Lower leg skin (tissue), 3 donors: Measurements from ENCODE around the gene ADCY6.

Experiments
- POLR2A ChIP-seq, 2 donors: fragments of 450-650 bp; IDR thresholded peaks; one replicate each; pipeline ENCODE4 v1.6.1; 2016 to 2017; ENCODE audit warnings: antibody characterized with exemption in 2 of 2, mild to moderate bottlenecking in 1 of 2, moderate library complexity in 1 of 2
- TF ChIP-seq, protein P1 (sequence below), 3 donors: fragments of 450-650 bp; IDR thresholded peaks; one replicate each; pipeline ENCODE4 v1.5.1; 2016; ENCODE audit warnings: antibody characterized with exemption in 3 of 3, mild to moderate bottlenecking in 3 of 3, moderate library complexity in 2 of 3

GRCh38 chr12:48811437-48812090 lies 22.7 kb upstream of the ADCY6 start:
- TF ChIP-seq, protein P1, sequence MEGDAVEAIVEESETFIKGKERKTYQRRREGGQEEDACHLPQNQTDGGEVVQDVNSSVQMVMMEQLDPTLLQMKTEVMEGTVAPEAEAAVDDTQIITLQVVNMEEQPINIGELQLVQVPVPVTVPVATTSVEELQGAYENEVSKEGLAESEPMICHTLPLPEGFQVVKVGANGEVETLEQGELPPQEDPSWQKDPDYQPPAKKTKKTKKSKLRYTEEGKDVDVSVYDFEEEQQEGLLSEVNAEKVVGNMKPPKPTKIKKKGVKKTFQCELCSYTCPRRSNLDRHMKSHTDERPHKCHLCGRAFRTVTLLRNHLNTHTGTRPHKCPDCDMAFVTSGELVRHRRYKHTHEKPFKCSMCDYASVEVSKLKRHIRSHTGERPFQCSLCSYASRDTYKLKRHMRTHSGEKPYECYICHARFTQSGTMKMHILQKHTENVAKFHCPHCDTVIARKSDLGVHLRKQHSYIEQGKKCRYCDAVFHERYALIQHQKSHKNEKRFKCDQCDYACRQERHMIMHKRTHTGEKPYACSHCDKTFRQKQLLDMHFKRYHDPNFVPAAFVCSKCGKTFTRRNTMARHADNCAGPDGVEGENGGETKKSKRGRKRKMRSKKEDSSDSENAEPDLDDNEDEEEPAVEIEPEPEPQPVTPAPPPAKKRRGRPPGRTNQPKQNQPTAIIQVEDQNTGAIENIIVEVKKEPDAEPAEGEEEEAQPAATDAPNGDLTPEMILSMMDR (IDR thresholded peaks at IDR 0.05), result no peak
- no peak for TF ChIP-seq POLR2A (IDR thresholded peaks at IDR 0.05)
